Left hindlimb (tissue), 1 donor: ENCODE results near the gene PLAGL1.

ENCODE experiments used
- DNase-seq: peaks from one replicate; pipeline ENCODE4 v3.0.0-alpha.2; 2018

Gene PLAGL1

DNA sequence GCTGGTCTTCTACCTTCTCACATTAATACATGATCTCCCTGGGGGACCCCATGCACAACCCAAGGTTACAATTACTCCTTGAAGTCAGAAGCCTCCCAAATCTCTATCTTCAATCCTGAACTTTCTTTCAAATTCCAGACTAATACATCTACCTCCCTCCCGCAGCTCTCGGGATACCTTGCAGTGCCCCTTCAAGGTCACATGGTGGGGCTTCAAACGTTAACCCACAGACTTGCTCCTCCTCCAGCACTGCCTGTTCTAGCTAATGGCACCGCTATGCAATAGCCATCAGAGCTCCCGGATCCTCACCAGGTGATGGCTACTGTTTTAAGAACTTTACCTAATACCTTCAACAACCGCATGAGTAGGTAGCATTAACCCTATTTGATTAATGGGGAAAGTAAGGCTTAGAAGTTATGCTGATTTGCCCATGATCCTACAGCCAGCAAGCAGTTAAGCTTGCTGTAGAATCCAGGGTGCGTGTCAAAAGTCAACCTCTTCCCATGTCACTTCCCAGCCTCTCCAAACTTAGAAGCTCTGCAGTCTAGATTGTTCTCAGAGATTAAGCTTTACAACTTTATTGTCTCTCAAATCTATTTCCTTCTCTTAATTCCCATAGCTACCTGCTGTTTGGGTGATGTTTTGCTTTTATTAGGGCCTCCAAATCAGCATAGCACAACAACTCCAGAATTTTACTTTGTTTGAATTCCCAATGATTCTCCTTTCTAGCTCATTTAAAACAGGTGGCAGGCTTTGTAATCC lies 44.7 kb downstream of the PLAGL1 start:
- DNase-seq = no peak

DNA sequence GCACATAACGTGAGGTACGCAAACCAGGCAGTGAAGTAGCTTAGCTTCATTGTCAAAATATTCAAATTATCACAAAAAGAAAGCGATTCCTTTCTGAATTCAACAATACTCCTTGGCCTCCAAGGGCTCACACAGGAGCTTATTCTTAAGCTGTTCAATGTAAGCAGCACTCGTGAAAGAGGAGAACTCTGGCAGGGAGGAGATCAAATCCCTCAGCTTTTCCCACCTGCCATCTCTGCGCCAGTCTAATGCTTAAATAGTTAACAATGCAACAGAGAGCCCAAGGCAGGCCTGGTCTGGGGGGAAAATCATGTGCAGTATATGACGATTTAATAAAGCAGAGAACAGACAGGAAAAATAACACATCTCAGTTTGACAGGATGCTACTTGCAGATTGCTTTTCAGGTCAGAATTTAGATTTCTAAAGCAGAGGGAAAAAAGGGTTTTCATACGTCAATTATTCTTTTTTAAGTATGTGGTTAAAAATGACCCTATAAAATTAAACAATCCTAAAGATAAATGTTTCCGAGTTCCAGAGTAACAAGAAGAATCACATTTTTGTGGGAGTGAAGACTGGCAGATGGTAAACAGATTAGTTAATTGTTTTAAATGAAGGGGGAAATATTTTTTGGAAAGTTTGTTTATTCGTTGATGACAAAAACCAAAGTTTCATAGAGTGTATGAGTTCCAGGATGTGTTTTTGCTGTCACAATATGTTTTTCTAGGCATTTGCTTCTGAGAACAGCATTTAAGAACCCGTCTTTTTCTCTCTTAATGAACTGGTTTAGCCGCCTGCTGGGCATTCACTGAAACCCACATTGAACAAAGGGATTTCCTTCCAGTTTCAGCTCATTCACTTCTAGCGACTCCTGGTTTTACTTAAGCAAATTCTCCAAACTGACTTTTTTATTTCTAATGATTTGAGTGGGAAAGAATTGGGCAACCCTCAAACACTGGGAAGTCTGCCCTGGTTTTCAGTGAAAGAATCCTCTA lies 45.9 kb downstream of the PLAGL1 start:
- peak; percentile 61 for DNase-seq

DNA sequence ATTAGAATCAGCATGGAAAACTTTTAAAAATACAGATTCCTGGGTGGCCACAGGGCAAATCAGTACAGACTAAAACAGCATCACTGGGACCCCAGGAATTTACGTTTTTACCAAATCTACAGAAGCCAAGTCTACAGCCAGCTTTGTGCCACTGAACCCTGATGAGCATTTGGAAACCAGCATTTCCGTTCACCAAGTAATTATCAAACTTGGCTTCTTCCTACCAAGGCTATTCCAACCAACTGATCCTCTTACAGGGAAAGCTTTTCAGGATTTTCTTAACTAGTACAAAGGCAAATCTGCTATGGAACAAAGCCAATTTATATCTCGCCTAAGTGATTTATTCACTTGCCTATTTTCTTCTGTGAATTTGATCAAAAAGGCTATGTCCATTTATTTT lies 47.0 kb downstream of the PLAGL1 start:
- DNase-seq = no peak

DNA sequence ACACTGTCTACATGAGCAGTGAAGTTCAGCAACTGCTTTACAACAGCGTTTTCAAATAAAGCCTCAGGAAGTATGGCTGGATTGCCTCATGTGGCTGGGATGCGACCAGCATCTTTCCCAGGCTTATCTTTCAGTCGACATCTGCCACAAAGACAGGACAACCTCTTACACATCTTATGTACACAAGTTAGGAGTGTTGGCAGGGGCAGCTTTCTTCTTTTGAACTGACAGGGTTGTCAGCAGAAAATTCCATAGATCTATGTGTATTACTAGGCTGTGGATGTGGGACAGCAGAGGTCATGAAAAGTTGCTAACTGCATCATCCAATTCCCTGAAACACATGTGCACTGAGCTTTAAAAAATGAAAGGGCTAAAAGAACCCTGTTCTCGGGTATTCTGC lies 48.1 kb downstream of the PLAGL1 start:
- no peak for DNase-seq

DNA sequence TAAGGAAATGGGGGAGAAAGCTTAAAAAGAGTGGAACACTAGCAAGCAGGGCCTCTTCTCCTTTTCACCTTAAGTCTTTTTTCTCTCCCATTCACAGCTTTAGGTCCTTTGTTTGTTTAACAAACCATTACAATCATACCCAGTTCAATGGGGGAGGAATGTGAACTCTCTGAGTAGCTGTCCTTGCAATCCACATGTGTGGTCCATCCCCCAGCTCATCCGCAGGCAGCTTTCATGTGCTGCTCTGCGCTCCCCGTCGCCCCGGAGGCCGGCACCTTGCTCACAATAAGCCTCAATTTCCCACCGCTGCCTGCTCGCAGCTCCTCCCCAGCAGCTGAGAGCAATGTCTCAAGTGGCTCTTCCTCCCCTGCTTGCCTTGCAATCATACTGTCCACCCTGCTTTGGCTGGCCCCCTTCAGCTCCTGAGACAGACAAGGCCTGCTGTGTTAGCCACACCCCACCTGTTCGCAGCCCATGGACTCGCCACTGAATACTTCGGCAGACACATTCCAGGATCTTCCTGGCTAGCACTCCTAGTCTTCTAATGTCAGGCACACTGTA lies 49.1 kb downstream of the PLAGL1 start:
- no peak for DNase-seq

DNA sequence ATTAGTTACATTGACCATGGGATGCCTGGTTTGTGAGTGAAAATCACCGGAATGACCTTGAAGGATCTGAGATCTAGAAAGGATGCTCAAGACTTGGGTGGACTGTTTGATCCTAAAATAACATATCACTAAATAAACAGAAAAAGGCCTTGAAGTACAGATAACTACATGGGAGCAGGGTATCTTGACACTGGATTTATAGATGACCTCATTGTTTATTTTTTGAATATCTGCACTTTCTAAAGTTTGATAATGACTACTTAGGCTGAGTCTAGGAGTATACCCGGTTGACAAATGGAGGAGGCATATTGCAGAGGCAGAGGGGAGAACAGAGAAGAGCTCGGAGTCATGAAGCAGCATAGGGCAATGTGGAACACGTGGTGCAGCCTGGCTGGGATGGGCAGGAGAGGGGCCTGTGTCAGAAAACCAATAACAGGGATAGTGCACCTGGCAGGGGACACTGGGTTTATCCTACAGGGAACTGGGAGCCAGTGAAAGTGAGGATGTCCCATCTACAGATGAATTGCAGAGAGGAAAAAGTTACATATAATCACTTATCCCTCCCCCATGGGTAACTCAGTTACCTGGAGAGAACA lies 50.3 kb downstream of the PLAGL1 start:
- no peak for DNase-seq

DNA sequence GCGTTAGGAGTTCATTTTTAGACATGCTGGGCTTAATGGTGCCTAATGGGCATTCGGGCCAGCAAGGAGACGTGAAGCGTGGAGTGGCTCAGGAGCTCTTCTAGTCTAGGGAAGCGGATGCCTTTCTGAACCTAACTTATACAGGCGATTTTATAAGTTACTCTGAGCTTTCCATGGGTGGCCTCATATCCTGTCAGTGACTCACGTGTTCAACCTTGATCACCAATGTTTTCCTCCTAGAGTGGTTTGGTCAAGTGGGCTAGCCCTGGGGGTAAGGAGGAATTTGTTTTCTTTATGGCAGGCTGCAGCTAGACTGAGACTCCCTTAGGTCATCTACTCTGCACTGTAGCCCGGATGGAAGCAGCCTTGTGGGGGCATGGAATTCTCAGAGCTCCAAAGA lies 52.1 kb downstream of the PLAGL1 start:
- no peak for DNase-seq

DNA sequence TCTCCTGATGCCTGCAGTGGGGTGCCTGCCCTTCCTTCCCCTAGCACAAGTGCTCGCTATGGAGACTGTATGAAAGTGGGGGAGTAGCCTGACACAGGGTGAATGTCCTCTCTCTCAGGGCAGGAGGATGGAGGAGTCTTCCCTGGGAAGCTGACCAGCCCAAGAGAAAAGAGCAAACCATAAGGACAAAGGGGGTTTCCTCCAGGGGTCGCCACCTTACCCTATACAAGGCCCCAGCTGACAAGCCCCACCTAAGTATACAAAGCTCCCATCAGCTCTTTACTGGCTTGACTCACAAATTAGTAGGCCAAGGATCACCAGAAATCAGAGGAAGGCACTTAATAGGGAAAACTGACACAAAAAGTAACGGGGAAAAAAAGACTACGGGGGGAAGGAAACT lies 54.1 kb downstream of the PLAGL1 start:
- no peak for DNase-seq

DNA sequence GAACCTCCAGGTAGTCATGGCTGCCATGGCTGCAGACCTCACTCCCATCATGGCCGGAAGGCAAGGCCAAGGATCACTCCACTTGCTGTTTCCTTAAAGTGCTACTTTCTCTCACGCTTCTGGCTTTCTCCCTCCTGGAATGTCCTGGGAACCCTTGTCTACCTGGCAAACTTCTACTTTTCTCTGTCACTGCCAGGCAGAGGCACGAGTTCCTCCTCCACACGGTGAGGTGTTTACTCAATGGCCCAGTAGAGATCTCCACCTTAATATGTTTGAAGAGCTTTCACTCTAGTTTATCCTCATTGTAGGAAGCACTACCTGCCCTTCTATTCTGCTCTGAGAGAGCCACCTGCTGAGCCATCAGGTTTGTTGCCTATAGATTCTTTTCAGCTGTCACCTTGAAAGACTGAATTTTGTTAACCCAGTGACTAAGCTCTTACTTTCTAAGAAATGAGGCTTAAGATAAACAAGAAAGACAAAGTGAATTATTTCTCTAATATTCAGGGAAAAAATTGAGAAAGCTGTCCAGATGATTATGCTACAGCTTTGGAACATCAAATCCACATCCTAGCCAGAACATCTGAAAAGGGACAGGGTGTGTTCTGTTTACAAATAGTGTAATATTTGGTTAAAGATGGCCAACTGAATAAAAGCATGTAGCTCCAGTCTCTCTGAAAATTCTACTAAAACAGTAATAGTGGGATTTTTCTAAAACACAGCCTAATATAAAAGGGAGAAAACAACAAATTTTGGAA lies 54.9 kb downstream of the PLAGL1 start:
- DNase-seq = no peak

DNA sequence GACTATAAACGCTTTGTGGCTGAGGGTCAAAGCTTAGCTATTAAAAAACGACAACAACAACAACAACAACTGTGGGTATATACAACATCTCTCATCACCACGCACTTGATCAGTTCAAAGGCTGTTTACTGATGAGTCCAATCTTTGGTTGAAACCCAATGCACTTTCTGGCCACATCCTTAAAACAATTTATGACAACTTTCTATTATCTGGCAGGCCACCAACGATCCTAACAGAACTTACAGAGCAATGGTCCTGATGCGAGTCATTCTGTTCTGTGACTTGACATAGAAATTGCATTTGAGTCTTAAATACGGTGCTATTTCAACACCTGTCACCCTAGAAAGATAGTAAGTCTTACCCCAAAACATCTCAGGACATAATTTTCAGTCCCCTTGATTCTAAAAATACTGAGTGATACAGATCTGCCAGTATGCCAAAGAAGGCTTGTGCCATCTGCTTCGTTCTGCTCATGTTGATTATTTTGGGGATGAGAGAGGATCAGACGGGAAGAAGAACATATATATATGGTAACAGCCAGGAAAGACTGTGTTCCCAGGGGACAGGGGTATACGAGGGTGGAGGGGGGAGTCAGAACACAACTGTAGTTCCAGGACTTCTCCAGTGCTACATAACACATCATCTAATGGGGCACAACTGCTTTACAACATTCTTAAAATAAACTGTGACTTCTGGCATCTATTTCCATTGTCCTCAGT lies 55.8 kb downstream of the PLAGL1 start:
- no peak for DNase-seq

DNA sequence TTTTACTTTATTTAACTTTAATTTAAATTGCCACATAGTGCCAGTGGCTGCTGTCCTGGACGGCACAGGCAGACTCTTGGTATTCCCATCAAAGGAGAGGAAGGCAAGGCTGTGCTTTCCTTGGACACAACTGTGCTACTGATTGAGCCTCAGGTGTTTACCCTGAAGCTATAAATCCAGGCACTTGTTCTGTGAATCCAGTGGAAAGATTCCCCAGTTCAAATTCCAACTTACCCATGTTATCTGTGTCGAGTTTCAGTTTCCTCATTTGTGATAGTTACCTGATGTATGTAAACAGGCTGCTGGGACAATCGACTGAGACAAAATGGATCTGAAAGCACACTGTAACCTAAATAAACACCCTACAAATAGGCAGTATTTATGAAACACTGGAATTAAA lies 57.2 kb downstream of the PLAGL1 start:
- DNase-seq = no peak

DNA sequence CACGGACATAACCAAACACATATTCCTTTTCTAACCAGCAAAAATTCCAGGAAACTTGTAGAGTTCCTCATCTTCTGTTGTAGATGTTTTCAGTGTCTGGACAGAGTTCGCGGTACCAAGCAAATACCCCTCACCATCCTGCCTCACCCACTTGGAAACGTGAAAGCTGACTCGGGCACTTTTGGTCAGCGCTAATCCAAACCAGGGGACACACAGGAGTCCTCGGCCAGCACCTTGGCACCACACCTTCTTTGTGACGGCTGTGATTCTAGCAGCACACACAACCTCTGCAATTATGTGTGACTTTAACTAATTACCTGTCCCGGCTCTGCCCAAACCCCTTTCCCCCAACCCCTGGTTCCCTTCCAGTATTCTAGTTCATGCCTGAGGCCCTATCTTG lies 58.1 kb downstream of the PLAGL1 start:
- no peak for DNase-seq

DNA sequence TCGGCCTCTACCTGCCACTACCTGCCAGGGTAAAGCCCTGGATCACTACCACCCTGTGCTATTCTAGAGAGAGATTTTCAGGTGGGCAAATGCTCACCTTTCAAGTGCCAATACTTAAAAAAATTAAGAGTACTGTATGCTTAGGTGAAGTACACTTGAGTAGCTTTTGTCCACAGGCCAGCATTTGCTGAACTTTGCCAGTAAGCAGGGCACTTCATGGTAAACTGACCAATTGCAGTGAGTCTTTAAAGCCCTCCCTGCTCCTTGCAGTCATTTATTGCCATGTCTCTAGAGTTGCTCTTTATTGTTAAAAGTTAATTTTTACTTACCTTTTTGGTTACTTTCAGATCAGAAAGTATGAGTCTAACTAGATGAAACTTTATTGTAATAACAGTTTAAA lies 58.5 kb downstream of the PLAGL1 start:
- DNase-seq = no peak

DNA sequence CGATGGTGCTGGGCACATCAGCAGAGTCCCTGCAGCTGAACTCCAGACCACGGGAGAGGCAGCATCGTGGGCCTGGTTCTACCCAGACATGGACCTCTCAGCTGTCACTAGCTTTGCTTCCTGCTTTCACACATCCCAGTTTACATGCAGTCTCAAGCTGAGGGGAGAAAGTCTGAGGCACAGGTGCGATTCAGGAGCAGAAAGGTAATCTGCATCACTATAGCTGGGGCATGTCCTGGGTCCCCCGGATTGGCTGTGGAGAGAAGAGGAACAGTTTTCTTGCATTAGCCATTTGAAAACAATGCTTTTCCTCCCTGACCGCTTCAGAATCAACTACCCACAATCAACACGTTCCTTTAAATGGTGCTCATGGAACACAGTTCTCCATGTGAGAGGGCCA lies 59.9 kb downstream of the PLAGL1 start:
- no peak for DNase-seq

DNA sequence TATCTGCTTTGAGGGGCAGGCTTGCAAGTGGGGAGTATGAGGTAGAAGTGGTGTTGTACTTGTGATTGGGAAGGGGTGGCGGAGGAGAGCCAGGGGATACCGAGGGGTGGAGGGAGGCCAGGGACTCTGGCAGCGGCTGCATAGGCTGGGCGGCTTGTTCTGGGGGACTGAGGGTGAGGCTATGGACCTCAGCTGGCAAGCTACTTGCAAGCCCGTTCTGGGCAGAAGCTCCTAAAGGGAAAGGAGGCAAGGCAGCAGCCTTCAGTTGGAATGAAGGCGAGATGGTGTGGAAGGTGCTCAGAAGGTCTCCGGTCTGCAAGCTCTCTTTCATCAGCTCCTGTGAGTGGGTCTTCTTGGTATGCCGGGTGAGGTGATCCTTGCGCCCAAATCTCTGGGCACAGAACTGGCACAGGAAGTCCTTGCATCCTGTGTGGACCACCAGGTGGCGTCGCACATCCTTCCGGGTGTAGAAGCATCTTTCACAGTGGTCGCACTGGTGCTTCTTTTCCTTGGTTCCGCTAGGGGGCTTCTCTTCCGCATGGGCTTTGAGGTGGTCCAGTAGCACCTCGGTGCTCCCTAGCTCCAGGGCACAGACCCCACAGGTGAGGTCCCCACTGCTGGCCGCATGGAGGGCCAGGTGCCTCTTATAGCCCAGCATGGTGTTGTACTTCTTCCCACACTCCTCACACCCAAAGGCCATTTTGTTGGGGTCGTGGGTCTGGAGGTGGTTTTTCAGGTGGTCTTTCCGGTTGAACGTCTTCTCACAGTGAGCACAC lies 66.0 kb downstream of the PLAGL1 start:
- DNase-seq = no peak

DNA sequence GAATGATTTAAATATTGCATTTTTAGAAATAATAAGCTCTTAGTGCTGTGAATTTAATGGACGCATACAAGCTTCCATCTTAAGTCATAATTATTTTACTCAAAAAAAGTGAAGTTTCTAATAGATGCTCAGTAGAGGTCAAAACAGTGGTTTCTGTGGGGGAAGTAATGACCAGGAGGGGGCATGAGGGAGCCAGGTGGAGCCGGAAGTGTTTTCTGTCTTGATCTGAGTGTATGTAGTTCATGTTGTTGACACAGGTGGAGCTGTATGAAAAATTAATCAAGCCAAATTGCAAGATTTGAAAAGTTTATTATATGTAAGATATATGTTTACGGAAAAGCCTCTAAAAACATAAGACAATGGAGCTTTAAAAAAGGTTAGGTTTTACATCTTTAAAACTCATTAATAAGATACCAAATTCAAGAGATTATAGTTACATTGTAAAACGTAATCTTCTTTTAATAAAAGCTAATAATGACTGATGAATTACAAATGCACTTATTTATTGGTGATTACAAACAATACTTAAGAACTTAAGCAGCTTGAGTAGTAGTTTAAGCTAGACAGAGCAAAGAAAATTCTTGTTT lies 68.0 kb downstream of the PLAGL1 start:
- DNase-seq = no peak

DNA sequence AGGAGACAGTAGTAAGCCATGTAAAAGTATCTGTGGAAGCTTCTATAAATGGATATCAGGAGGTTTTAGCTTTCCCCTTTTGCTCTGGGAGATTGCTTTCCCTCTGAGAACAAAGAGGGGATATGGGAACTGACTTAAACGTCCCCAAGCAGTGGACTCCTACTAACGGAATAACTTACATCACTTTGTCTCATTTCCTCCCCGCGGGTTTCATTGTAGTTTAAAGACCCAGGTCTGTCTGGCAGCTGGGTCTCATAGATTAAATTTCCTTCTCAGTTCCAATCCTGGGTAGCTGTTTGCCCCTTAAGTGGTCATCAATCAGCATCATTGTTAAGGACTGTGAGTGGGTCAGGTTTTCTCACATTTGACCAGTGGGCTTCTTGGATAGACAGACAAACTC lies 68.7 kb downstream of the PLAGL1 start:
- DNase-seq = no peak

DNA sequence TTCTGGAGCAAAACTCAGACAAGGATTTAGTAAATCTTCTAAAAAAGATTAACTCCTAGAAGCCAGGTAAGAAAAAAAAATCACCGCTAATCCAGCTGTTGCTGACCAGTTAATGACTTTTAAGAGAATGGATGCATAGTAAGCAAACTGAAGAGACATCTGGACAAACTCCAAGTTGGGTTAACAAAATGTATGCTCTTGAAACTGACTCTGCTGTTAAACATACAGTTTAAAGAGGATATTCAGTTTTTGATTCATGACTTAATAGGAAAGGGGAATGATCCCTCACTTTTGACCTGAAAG lies 70.4 kb downstream of the PLAGL1 start:
- DNase-seq = no peak

DNA sequence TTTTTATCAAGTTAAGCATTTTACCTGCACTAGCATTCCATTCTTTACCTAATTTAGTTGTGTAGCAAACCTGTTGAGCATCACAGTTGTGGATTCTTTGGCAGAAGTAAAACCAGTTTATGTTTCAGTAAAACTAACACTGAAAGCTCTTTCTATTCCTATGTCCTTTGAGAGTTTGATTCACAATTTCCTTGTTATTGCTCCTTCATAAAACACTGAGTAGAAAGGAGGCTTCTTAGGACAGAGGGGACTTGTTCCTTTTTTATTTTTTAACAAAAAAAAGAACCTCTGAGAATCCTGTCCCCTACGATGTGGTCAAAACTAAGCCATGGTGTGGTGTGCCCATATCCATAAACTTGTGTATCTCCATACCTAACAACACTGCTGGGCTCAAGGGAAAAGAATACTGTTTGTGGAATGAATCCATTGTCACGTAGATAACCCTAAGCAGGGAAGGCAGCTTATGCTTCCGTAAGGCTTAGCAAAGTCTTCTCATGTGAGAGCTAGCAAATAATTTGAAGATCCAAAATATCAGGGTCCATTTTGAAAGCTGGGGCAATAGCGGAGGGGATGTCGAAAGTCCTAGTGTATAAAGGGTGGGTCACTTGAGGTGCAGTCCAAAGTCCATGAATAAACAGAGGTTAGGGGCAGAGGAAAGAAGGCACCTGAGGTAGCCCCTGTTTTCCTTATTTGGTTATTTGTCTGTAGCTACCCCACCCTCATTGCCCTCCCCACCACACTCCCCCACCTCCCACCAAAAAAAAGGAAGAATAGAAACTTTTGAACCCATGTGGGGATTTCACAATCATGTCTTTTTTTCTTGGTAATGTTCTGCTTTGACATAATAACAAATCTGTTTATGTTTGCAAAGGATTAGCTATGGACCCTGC lies 71.0 kb downstream of the PLAGL1 start:
- no peak for DNase-seq

DNA sequence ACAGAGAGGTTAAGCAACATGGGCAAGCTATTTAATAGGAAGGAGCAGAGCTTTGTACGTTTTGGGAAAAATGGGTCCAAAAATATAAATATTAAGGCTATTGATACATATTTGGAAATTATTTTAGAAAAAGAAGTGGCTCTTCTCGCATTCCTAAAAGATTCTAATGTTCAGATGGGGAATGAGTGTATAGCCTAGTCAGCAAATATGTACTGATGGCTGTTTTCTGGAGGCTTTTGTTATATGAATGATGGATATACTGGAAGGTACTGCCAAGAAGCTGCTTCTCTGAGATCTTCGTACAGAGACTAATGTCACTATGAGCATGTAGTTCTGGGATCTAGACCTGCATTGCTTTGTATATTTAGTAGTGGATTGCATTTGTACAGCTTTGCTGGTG lies 71.7 kb downstream of the PLAGL1 start:
- DNase-seq = no peak
